OCI-LY1 (cell line): ENCODE results near the gene ZNF100.
"Not testable (repeated sequence)": the region's sequence is repeated elsewhere in the genome, so short reads cannot be mapped to it uniquely, and the experiment has no call there.

Source experiments
- CTCF ChIP-seq: fragments of 200-600 bp; sonication (generic), shearing (Covaris generic); IDR thresholded peaks from 2 replicates; pipeline ENCODE4 v1.5.1; 2017; ENCODE audit warnings: mild to moderate bottlenecking, antibody characterized with exemption, low read length, moderate library complexity, mixed read lengths
- EZH2 ChIP-seq: fragments of 200-600 bp; sonication (generic), shearing (Covaris generic); IDR thresholded peaks from 2 replicates; pipeline ENCODE4 v1.8.0; 2017; ENCODE audit warnings: borderline replicate concordance, mixed run types, mild to moderate bottlenecking, antibody characterized with exemption, low read length, moderate library complexity, mixed read lengths

DNA sequence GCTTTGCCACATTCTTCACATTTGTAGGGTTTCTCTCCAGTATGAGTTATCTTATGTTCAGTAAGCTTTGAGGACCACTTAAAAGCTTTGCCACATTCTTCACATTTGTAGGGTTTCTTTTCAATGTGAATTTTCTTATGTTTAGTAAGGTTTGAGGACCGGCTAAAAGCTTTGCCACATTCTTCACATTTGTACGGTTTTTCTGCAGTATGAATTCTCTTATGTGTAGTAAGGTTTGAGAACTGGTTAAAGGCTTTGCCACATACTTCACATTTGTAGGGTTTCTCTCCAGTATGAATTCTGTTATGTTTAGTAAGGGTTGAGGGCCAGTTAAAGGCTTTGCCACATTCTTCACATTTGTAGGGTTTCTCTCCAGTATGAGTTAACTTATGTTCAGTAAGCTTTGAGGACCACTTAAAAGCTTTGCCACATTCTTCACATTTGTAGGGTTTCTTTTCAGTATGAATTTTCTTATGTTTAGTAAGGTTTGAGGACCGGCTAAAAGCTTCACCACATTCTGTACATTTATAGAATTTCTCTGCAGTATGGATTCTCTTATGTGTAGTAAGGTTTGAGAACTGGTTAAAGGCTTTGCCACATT is 41.1 kb upstream of the ZNF100 start:
- TF ChIP-seq CTCF, EZH2: not testable (repeated sequence)
